Umbilical cord (tissue), 2 donors: ENCODE measurements around the gene RGMA. TPM values are rescaled to one million over a fixed set of nuclear protein-coding genes. Genes with fewer than 3 reads are reported as not detected.
A peak's percentile ranks its signal among the peaks of the same experiment; 100 is the strongest.
"Not testable (repeated sequence)": the region's sequence is repeated elsewhere in the genome, so short reads cannot be mapped to it uniquely, and the experiment has no call there.

Experiments used
- DNase-seq: peaks from one replicate; pipeline ENCODE4 v3.0.0-alpha.2; 2015; ENCODE audit warnings: low spot score
- total RNA-seq: library from RNA; depleted of rRNA; stranded (reverse); fragments of >200 nt; gene quantifications from one replicate; pipeline ENCODE4 v1.2.3, GENCODE V29; 2014; ENCODE audit warnings: low replicate concordance; ENCODE audit not compliant: insufficient read depth

RGMA gene
- total RNA-seq, 1 donor from 2014 or later: 0.48 TPM

GRCh38 chr15:93034512-93034911 is 54.5 kb downstream of the RGMA start:
- DNase-seq: no peak

- DNase-seq: no peak
Observed at GRCh38 chr15:93033434-93034045, 55.5 kb downstream of the RGMA start.

- not testable (repeated sequence) for DNase-seq
Observed at GRCh38 chr15:93032515-93033206, 56.4 kb downstream of the RGMA start.

GRCh38 chr15:93031557-93032384 is 57.2 kb downstream of the RGMA start:
- not testable (repeated sequence) for DNase-seq

GRCh38 chr15:93031103-93031464 is 57.9 kb downstream of the RGMA start:
- no peak for DNase-seq

GRCh38 chr15:93030430-93031102 is 58.4 kb downstream of the RGMA start:
- peak; percentile 68 for DNase-seq

- peak; percentile 44 for DNase-seq
Observed at GRCh38 chr15:93029836-93030429, 59.1 kb downstream of the RGMA start.

GRCh38 chr15:93029214-93029835 is 59.7 kb downstream of the RGMA start:
- DNase-seq: peak; percentile 17

- peak; percentile 38 for DNase-seq
Observed at GRCh38 chr15:93028632-93029213, 60.3 kb downstream of the RGMA start.

GRCh38 chr15:93028111-93028631 is 60.8 kb downstream of the RGMA start:
- no peak for DNase-seq

GRCh38 chr15:93027413-93027812 is 61.6 kb downstream of the RGMA start:
- DNase-seq: no peak

GRCh38 chr15:93026380-93026817 is 62.6 kb downstream of the RGMA start:
- no peak for DNase-seq

GRCh38 chr15:93025625-93025982 is 63.4 kb downstream of the RGMA start:
- no peak for DNase-seq

GRCh38 chr15:93024716-93025624 is 64.0 kb downstream of the RGMA start:
- DNase-seq: no peak

- DNase-seq: no peak
Observed at GRCh38 chr15:93024293-93024692, 64.7 kb downstream of the RGMA start.

- no peak for DNase-seq
Observed at GRCh38 chr15:93020976-93021772, 67.8 kb downstream of the RGMA start.

GRCh38 chr15:93019971-93020370 is 69.0 kb downstream of the RGMA start:
- DNase-seq: no peak

- no peak for DNase-seq
Observed at GRCh38 chr15:93019090-93019489, 69.9 kb downstream of the RGMA start.

GRCh38 chr15:93018574-93018973 is 70.4 kb downstream of the RGMA start:
- DNase-seq: no peak
